WTC11 (cell line): ENCODE results near the gene MAPKAP1. TPM values are rescaled to one million over a fixed set of nuclear protein-coding genes. Genes with fewer than 3 reads are reported as not detected.

ENCODE experiments used
- total RNA-seq: library from RNA; stranded (reverse); gene quantifications from 3 replicates; pipeline ENCODE4 v1.2.3, GENCODE V29; 2021

Gene MAPKAP1
- total RNA-seq, 1 experiment from 2014 or later: 111 TPM

Other genes with a start within 250 kb of the MAPKAP1 start
- gene PBX3, start 40.2 kb upstream of the MAPKAP1 start, total RNA-seq: 48.5 to 58.3 TPM (median 53.3 TPM) in 3 replicates